ENCODE measurements around the gene DMAC2. TPM values are rescaled to one million over a fixed set of nuclear protein-coding genes. Genes with fewer than 3 reads are reported as not detected.

DMAC2 gene

Small RNA genes within 50 kb of the gene (small RNA-seq; reads per million reads assigned to genes)
- gene RF00017 (ENCODE audit: insufficient read depth), result not detected
